NCI-H2107 treated with DMSO at 0.1 percent for 48 hours (cell line): ENCODE results near the gene CDKAL1.
"Not testable (repeated sequence)": the region's sequence is repeated elsewhere in the genome, so short reads cannot be mapped to it uniquely, and the experiment has no call there.

ENCODE experiments used
- DNase-seq: peaks from one replicate; lab custom pipeline; 2025; ENCODE audit not compliant: unreplicated experiment; lab: John Stamatoyannopoulos, UW

The CDKAL1 gene

DNA sequence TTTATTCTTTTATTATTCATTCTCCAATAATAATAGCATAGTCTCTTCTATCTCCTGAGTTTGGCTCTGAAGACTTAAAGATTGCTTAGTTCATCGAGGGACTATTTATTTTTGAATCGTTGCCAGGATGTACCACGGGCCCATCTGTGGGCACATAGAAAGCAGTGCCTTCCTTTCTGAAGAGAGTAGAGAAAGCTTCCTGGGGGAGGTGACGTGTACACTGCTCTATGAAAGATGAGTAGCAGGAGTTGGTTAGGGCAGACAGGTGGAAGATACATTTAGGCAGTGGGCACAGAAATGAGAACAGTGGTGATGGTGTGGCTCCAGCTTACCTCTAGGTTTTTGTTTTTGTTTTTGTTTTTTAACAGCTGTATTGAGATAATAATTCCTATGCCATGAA is 98.4 kb downstream of the CDKAL1 start:
- no peak for DNase-seq

- no peak for DNase-seq
Measured at GRCh38 chr6:20633566-20634340, 99.5 kb downstream of the CDKAL1 start.

GRCh38 chr6:20639161-20639560 is 104.9 kb downstream of the CDKAL1 start:
- DNase-seq, result no peak

DNA sequence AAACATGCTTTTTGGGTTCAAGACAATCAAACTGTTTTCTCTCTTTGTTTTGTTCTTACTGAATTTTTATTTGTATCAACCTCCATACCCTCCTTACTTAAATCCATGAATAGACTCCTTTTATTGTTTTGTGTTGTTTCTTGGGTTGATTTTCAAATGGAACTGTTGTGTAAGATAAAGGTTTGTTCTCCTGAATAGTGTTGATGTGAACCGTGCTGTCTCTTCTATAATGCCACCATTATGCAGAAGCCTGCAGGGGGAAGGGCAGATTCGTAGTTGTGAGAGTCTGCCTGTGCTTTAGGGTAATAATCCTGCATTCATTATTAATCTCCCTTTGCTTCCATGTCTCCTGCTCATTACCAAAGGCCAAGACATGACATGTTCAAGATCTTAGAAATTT is 105.9 kb downstream of the CDKAL1 start:
- DNase-seq, result no peak

DNA sequence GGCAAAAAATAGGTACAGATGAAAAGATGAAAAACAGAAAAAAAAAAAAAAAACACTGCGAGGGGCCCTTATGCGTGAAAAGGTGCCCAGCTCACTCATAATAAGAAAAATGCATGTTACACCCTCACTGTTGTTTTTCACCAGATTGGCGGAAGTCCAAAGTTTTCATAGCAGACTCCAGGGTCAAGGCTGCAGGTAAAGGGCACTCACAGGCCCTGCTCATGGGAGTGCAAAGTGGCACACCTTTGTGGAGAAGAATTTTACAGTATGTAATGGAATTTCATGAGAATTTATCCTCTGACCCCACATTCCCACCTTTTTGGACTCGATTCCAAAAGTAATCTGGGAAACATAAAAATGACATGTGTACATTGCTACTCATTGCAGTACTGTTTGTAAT is 108.2 kb downstream of the CDKAL1 start:
- DNase-seq, result no peak

- DNase-seq, result no peak
Measured at GRCh38 chr6:20644667-20645370, 110.6 kb downstream of the CDKAL1 start.

GRCh38 chr6:20645572-20645971 is 111.3 kb downstream of the CDKAL1 start:
- DNase-seq, result not testable (repeated sequence)

DNA sequence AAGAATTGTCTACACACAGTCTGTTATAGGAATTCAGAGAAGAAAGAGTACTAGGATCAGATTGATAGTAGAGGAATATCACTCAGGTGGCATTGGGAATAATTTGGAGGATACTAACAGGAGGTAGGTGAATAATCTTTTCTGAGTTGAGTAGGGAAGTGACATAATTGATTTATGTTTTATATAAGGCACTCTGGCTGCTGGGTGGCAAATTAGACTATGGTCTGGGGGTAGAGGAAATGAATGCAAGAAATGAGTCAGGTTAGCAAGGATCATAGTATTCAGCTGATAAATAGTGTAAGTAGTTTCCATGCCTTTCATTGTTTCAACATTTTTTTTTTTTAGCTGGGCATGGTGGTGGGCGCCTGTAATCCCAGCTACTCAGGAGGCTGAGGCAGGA is 113.3 kb downstream of the CDKAL1 start:
- DNase-seq, result no peak

GRCh38 chr6:20649696-20650470 is 115.6 kb downstream of the CDKAL1 start:
- not testable (repeated sequence) for DNase-seq

DNA sequence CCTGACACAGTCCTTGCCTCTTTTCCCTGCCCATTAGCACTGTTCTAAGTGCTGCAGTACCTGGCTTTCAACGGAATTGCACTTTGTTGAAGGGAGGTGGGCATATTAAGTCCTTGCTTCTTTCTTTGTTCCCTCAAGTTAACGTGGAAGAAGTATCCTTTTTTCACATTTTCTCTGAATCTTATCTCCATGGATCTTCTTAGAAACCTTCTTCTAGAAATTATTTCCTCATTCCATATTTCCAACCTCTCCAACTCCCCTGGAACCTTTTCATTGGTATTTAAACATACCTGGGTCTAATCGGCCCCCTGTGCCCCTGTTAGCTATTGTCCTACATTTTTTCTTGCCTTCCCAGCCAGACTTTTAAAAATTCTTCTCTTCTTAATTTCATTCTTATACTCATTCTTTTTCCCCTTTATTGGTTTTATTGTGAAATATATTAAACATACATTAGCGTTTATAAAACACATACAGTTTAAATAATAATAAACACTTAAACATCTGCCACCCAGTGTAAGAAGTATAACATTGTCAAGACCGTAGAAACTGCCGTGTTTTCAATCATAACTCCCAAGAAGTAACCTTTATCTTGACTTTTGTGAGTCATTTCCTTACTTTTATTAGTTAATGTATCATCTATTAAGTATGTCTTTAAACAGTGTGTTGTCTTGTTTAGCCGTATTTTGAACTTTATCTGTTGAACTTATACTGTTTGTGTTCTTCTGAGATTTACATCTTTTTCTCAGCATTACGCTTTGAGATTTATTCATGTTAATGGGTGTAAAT is 118.2 kb downstream of the CDKAL1 start:
- no peak for DNase-seq

- DNase-seq, result no peak
Measured at GRCh38 chr6:20653085-20653479, 118.8 kb downstream of the CDKAL1 start.

GRCh38 chr6:20655317-20655716 is 121.1 kb downstream of the CDKAL1 start:
- no peak for DNase-seq

GRCh38 chr6:20657274-20657800 is 123.1 kb downstream of the CDKAL1 start:
- DNase-seq, result no peak

GRCh38 chr6:20658053-20658452 is 123.8 kb downstream of the CDKAL1 start:
- DNase-seq, result no peak

GRCh38 chr6:20658516-20658915 is 124.3 kb downstream of the CDKAL1 start:
- no peak for DNase-seq

DNA sequence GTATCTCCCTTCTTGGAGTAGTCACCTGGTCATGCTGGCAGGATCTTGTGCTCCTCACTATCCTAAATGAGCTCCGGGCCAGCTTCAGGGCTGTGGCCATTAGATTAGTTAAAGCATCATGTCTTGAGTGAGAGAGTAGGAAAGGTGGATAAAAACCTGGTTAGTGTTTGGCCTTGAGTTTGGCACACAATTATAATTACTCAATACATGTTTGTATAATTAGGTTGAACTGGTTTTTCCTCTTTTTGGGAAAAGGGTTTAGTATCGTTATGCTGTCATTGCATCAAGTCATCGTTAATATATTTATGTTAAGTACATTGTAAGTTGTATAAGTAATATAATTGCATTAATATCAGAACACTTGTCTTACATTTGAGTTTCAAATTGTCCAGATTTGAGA is 126.3 kb downstream of the CDKAL1 start:
- DNase-seq, result no peak

- no peak for DNase-seq
Measured at GRCh38 chr6:20661721-20662120, 127.5 kb downstream of the CDKAL1 start.

DNA sequence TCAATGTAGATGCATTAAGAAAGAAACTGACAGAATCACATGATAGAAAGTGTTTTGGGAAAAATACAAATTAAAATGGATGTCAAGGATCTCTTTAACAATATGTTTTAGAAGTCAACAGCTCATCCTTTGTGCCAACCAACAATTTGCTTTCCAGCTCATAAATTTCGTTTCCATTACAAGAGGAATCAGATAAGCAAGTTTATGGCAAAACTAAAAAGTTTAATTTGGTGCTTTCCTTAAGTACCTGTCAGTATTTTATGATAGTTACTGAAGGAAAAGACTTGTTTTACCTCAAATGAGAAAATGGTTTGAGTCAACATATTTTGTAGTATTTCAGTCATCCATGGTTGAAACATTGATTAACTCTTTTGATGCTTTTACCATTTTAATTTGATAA is 130.0 kb downstream of the CDKAL1 start:
- no peak for DNase-seq

GRCh38 chr6:20665290-20665689 is 131.0 kb downstream of the CDKAL1 start:
- DNase-seq, result no peak

GRCh38 chr6:20669571-20670314 is 135.5 kb downstream of the CDKAL1 start:
- DNase-seq, result no peak
